ENCODE measurements around the gene BIN2.
"Not testable (repeated sequence)": the region's sequence is repeated elsewhere in the genome, so short reads cannot be mapped to it uniquely, and the experiment has no call there.

DNA sequence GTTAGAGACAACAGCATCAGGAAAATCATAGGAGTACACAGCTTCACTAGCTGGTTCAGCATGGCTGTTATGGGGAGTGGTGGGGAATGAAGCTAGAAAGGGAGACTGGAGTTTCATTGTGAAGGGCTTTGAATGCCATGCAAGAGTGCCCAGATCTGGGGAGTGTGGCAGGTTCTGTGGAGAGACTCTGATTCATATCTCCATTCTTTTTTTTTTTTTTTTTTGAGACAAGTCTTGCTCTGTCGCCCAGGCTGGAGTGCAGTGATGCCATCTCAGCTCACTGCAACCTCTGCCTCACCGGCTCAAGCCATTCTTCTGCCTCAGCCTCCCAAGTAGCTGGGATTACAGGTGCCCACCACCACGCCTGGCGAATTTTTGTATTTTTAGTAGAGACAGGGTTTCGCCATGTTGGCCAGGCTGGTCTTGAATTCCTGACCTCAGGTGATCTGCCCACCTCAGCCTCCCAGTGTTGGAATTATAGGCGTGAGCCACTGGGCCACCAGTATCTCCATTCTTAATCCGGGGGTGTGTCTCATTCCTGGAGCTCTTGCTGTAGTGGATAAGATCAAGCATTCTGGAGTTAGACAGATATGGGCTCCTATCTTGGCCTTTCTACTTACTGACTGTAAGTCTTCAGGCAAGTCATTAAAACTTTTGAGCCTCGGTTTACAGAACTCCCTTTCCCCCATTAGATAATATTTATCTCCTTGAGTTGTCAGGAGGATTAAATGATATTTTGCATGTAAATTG is 5.7 kb downstream of the BIN2 start:
- TF ChIP-seq BHLHE40 (IDR thresholded peaks at IDR 0.05; ENCODE audit: borderline replicate concordance); FOXK2 (IDR thresholded peaks at IDR 0.05); ZNF384 (IDR thresholded peaks at IDR 0.05); L3MBTL2 (conservative IDR thresholded peaks at IDR 0.05); SP1 (IDR thresholded peaks at IDR 0.05); FOXM1 (IDR thresholded peaks at IDR 0.05; ENCODE audit: borderline replicate concordance); FOXA1 (IDR thresholded peaks at IDR 0.05); NFRKB (IDR thresholded peaks at IDR 0.05); ELF4 (IDR thresholded peaks at IDR 0.05); PKNOX1 (IDR thresholded peaks at IDR 0.05); SUZ12 (IDR thresholded peaks at IDR 0.05); TARDBP (IDR thresholded peaks at IDR 0.05): not testable (repeated sequence)
